AG04449 (cell line): ENCODE results near the gene CS.
A peak's percentile ranks its signal among the peaks of the same experiment; 100 is the strongest.

Experiments
- CTCF ChIA-PET: fragments of 350-600 bp; formaldehyde crosslinking; extraction: SDS; loops from one replicate; lab custom pipeline; 2021; ENCODE audit warnings: antibody characterized with exemption; lab: Yijun Ruan, JAX
- POLR2A ChIA-PET: fragments of 400-600, 350-600 bp; formaldehyde crosslinking; extraction: SDS; loops from one replicate; lab custom pipeline; 2020; ENCODE audit warnings: antibody characterized with exemption, inconsistent platforms; lab: Yijun Ruan, JAX
- DNase-seq: peaks from one replicate; pipeline ENCODE4 v3.0.0-alpha.2; 2010; ENCODE audit warnings: low read depth, low spot score
- H3K4me3 ChIP-seq: 2 replicates; pipeline ENCODE4 v1.5.1; 2011; ENCODE audit warnings: low read depth, mild to moderate bottlenecking, control low read depth, low read length
- TF ChIP-seq, protein P1 (sequence below): IDR thresholded peaks from one replicate; pipeline ENCODE4 v1.5.1; 2011; ENCODE audit warnings: mild to moderate bottlenecking, moderate library complexity, low read length, control low read depth, inconsistent platforms; ENCODE audit not compliant: insufficient read depth; ENCODE audit errors: missing control alignments

Gene CS

DNA sequence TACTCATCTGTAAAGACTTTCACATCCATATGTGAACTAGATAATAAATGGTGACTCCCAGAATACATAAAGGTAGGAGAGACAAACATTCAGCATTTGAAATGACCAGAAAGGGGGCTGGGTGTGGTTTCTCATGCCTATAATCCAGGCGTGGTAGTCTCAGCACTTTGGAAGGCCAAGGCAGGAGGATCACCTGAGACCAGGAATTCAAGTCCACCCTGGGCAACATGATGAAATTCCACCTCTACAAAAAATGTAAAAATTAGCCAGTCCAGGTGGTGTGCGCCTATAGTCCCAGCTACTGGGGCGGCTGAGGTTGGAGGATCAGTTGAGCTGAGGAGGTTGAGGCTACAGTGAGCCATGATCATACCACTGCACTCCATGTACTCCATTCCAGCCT lies 4.1 kb upstream of the CS start:
- TF ChIP-seq, protein P1, sequence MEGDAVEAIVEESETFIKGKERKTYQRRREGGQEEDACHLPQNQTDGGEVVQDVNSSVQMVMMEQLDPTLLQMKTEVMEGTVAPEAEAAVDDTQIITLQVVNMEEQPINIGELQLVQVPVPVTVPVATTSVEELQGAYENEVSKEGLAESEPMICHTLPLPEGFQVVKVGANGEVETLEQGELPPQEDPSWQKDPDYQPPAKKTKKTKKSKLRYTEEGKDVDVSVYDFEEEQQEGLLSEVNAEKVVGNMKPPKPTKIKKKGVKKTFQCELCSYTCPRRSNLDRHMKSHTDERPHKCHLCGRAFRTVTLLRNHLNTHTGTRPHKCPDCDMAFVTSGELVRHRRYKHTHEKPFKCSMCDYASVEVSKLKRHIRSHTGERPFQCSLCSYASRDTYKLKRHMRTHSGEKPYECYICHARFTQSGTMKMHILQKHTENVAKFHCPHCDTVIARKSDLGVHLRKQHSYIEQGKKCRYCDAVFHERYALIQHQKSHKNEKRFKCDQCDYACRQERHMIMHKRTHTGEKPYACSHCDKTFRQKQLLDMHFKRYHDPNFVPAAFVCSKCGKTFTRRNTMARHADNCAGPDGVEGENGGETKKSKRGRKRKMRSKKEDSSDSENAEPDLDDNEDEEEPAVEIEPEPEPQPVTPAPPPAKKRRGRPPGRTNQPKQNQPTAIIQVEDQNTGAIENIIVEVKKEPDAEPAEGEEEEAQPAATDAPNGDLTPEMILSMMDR: no peak
- H3K4me3 ChIP-seq: no peak overlapping the region
- ChIA-PET CTCF (interaction anchor here (1.0 to 1.5 kb wide), 2 partner anchors 10 to 12 kb away, joined by 3 to 5 read pairs; no protein-coding TSS in a partner anchor), POLR2A (no interaction called here)
- DNase-seq: no peak

DNA sequence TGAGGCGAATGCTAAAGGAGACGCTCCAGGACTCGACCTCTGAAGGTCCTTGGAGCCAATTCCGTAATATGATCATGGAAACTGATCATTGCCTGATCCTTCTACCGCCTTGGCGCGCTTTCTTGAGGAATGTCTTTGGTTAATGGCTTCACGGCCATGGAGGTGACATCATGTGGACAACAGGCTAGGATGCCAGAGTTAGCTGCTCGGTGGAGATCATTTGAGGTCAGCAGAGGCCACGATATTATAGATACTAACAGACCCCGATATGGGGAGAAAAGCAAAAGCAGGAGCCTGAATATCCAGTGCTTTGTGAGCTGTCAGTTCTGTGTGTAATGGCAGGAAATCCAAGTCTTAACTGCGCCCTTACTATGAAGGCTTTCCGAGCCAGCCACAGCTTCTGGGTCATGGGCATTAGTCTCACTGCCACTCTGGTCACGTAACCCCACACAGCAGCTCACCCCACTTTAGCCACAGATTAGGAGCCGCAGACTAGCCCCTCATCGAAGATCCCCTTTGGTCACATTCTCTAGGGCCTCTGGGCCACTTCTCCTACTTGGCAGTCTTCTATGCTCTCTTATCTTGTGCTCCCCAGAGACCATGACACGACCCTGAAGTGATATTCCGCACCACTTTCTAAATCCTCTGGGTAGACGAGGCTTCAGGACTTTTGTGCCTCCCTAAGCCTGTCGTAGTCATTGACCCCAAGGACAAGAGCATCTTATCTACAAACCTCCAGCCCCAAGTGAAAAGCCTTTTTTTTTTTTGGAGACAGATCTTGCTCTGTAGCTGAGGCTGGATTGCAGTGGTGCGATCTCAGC lies 724 bp upstream of the CS start:
- H3K4me3 ChIP-seq: peak overlapping the region; percentile 93
- TF ChIP-seq, protein P1: no peak
- DNase-seq: no peak
- POLR2A ChIA-PET: interaction anchor here (0.6 to 1.6 kb wide), 2 partner anchors 15 to 86 kb away, joined by 3 to 6 read pairs; partner anchors contain the start of gene CNPY2
- CTCF ChIA-PET: interaction anchor here (0.6 to 1.3 kb wide), 6 partner anchors 20 to 183 kb away, joined by 3 to 4 read pairs (median 3); partner anchors contain the start of gene ZC3H10

DNA sequence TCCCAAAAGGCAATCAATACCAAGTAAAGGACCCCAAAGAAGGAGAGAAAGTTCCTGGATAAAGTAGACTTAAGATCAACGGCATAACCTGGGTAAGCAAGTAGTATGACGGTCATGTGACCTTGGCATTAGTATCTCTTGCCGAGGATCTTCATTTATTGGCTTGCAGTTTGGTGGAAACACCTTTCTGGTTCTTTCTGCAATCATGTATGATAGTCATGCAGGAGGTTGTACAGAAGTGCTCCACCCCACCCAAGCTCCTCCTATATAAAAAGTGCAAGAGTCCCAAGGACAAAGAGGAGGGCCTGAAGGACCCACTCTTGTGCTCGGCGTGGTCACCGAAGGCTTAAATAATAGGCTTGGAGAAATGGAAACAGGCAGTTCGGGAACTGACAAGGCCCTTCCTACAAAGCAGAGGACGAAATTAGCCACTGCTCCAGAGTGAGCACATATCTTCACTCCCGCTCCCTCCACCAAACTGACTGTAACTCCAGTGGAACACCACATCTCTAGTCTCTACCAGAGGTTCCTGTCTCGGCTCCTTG lies 750 bp downstream of the CS start:
- DNase-seq: no peak
- peak overlapping the region; percentile 93 for H3K4me3 ChIP-seq
- POLR2A ChIA-PET: interaction anchor here (0.5 to 1.3 kb wide), 5 partner anchors 12 to 298 kb away, joined by 3 to 6 read pairs (median 4); partner anchors contain the start of gene RNF41
- CTCF ChIA-PET: interaction anchor here (1.0 to 3.6 kb wide), 8 partner anchors 22 to 164 kb away, joined by 3 to 21 read pairs (median 6); partner anchors contain the start of genes RNF41 and SMARCC2
- TF ChIP-seq, protein P1: no peak

DNA sequence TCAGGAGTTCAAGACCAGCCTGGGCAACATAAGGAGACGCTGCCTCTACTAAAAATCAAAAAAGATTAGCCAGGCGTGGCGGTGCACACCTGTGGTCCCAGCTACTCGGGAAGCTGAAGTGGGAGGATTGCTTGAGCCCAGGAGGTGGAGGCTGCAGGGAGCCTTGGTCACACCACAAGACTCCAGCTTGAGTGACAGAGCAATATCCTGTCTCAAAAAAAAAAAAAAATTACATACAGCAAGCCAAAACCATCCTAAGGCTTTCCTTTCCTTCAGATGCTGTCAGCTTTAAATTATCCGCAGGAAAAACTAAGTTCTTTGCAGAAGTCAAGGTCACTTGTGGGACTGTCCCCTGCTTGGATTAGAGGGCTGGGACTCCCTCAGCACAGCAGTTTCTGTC lies 1.3 kb downstream of the CS start:
- TF ChIP-seq, protein P1: no peak
- peak overlapping the region; percentile 93 for H3K4me3 ChIP-seq
- POLR2A ChIA-PET: interaction anchor here (0.5 to 1.3 kb wide), 5 partner anchors 22 to 298 kb away, joined by 3 to 6 read pairs (median 4); partner anchors contain the start of gene RNF41
- DNase-seq: no peak
- CTCF ChIA-PET: interaction anchor here (1.0 to 3.6 kb wide), 11 partner anchors 21 to 192 kb away, joined by 3 to 21 read pairs (median 5); partner anchors contain the start of genes ANKRD52, RNF41 and SMARCC2

DNA sequence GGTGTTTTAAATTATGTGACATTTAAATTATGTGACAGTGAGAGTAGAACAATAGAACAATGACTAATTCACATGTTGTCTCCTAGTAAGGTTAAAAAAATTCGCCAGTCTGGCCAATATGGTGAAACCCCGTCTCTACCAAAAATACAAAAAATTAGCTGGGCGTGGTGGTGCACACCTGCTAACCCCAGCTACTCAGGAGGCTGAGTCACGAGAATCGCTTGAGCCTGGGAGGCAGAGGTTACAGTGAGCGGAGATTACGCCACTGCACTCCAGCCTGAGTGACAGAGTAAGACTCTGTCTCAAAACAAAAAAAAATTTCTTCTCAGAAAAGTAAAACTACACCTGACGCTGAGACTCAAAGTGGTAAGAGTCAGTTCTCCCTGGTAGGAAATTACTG lies 2.7 kb downstream of the CS start:
- DNase-seq: no peak
- CTCF ChIA-PET: interaction anchor here (0.8 to 3.6 kb wide), 10 partner anchors 14 to 166 kb away, joined by 3 to 21 read pairs (median 4); partner anchors contain the start of genes ANKRD52 and RNF41
- H3K4me3 ChIP-seq: no peak overlapping the region
- POLR2A ChIA-PET: interaction anchor here (0.9 to 1.5 kb wide), 2 partner anchors 19 to 31 kb away, joined by 3 read pairs; partner anchors contain the start of genes CNPY2 and COQ10A
- TF ChIP-seq, protein P1: no peak
